Activated CD8-positive, alpha-beta T cell treated with anti-CD3 and anti-CD28 coated beads for 36 hours (primary cell): ENCODE measurements around the gene PORCN. TPM values are rescaled to one million over a fixed set of nuclear protein-coding genes. Genes with fewer than 3 reads are reported as not detected.
"Not testable (repeated sequence)": the region's sequence is repeated elsewhere in the genome, so short reads cannot be mapped to it uniquely, and the experiment has no call there.

ENCODE experiments used
- ATAC-seq: fragments of 200-7000 bp; cut with Tn5 transposase; one replicate; pipeline ENCODE4 v1.10.0; 2021; ENCODE audit warnings: mild to moderate bottlenecking, moderate library complexity
- CTCF ChIA-PET: fragments of 350-600 bp; sonication (Branson Sonifier 250); formaldehyde crosslinking; loops from one replicate; lab custom pipeline; 2021; ENCODE audit warnings: antibody characterized with exemption; lab: Charles Lee
- POLR2A ChIA-PET: fragments of 350-600 bp; sonication (Branson Sonifier 250); formaldehyde crosslinking; loops from one replicate; lab custom pipeline; 2021; ENCODE audit warnings: antibody characterized with exemption; lab: Charles Lee
- DNase-seq: peaks from one replicate; pipeline ENCODE4 v3.0.0-alpha.2; 2020
- H3K27ac Mint-ChIP-seq: one replicate; pipeline ENCODE4 v1.8.0; 2021; ENCODE audit warnings: mild to moderate bottlenecking, mixed read lengths
- H3K27me3 Mint-ChIP-seq: one replicate; pipeline ENCODE4 v1.8.0; 2021; ENCODE audit warnings: mixed read lengths
- H3K36me3 Mint-ChIP-seq: one replicate; pipeline ENCODE4 v1.8.0; 2021; ENCODE audit warnings: low read depth, mixed read lengths
- H3K4me1 Mint-ChIP-seq: one replicate; pipeline ENCODE4 v1.8.0; 2021; ENCODE audit warnings: low read depth, mixed read lengths
- H3K4me3 Mint-ChIP-seq: one replicate; pipeline ENCODE4 v1.8.0; 2021; ENCODE audit warnings: mild to moderate bottlenecking, moderate library complexity, mixed read lengths
- H3K9me3 Mint-ChIP-seq: one replicate; pipeline ENCODE4 v1.8.0; 2021; ENCODE audit warnings: mixed read lengths
- intact Hi-C: fragments of 100-400 bp; cut with micrococcal nuclease; formaldehyde crosslinking; loops from one replicate; pipeline ENCODE4 v1.10.0; 2022
- total RNA-seq, 2 experiments: library from RNA; stranded (reverse); gene quantifications; one replicate each; pipeline ENCODE4 v1.2.3, GENCODE V29; 2021
- TF ChIP-seq, protein P1 (sequence below): fragments of 200-600 bp; IDR thresholded peaks from one replicate; pipeline ENCODE4 v1.8.0; 2022; ENCODE audit warnings: antibody characterized with exemption, mild to moderate bottlenecking

Gene PORCN
- total RNA-seq, 2 experiments from 2014 or later, result 13.9 to 16.9 TPM

DNA sequence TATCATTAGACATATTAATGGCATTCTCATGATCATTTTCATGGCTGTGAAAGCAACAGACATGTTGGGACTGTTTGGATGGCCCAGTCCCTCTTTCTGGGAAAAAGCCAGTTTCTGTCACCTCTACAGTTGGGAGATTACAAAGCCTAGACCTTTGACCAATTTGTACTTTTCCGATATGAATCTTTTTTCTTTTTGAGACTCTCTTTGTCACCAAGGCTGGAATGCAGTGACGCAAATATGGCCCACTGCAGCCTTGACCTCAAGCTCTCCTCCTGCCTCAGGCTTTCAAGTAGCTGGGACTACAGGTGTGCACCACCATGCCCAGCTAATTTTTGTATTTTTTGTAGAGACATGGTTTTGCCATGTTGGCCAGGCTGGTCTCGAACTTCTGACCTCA lies 40.1 kb downstream of the PORCN start:
- peaks cover 11% of the 10 kb centered on the region for H3K36me3 Mint-ChIP-seq
- H3K9me3 Mint-ChIP-seq, result no peaks in the 10 kb centered on the region
- POLR2A ChIA-PET, result interaction anchor here (1.5 kb wide), 1 partner anchor 9 kb away, joined by 7 read pairs; the partner anchor contains the start of gene TBC1D25
- CTCF ChIA-PET, result no interaction called here
- H3K27me3 Mint-ChIP-seq, result no peaks in the 10 kb centered on the region
- TF ChIP-seq, protein P1, sequence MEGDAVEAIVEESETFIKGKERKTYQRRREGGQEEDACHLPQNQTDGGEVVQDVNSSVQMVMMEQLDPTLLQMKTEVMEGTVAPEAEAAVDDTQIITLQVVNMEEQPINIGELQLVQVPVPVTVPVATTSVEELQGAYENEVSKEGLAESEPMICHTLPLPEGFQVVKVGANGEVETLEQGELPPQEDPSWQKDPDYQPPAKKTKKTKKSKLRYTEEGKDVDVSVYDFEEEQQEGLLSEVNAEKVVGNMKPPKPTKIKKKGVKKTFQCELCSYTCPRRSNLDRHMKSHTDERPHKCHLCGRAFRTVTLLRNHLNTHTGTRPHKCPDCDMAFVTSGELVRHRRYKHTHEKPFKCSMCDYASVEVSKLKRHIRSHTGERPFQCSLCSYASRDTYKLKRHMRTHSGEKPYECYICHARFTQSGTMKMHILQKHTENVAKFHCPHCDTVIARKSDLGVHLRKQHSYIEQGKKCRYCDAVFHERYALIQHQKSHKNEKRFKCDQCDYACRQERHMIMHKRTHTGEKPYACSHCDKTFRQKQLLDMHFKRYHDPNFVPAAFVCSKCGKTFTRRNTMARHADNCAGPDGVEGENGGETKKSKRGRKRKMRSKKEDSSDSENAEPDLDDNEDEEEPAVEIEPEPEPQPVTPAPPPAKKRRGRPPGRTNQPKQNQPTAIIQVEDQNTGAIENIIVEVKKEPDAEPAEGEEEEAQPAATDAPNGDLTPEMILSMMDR, result no peak
- H3K4me3 Mint-ChIP-seq, result no peak overlapping the region
- intact Hi-C loops, result no loop called here
- no peak overlapping the region for H3K27ac Mint-ChIP-seq
- ATAC-seq, result no peak
- DNase-seq, result no peak
- H3K4me1 Mint-ChIP-seq, result peaks cover 1% of the 10 kb centered on the region

DNA sequence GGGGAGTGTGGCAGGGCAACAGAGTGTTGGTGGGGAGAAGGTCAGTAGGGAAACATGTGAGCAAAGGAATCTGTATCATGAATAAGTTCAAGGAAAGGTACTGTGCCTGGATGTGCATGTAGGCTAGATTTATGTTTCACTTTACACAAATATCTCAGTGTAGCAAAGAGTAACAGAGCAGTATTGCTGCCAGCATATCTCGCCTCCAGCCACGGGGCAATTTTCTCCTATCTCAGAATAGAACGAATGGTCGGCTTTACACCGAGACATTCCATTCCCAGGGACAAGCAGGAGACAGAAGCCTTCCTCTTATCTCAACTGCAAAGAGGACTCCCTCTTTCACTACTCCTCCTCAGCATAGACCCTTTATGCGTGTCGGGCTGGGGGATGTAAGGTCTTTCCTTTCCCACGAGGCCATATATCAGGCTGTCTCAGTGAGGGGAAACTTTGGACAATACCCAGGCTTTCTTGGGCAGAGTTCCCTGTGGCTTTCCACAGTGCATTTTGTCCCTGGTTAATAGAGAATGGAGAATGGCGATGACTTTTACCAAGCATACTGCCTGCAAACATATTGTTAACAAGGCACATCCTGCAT lies 47.0 kb downstream of the PORCN start:
- H3K27ac Mint-ChIP-seq, H3K4me1 Mint-ChIP-seq, CTCF ChIA-PET, POLR2A ChIA-PET, intact Hi-C loops, ATAC-seq, H3K27me3 Mint-ChIP-seq, H3K9me3 Mint-ChIP-seq, H3K4me3 Mint-ChIP-seq, DNase-seq: not testable (repeated sequence)
- peaks cover 15% of the 10 kb centered on the region for H3K36me3 Mint-ChIP-seq

DNA sequence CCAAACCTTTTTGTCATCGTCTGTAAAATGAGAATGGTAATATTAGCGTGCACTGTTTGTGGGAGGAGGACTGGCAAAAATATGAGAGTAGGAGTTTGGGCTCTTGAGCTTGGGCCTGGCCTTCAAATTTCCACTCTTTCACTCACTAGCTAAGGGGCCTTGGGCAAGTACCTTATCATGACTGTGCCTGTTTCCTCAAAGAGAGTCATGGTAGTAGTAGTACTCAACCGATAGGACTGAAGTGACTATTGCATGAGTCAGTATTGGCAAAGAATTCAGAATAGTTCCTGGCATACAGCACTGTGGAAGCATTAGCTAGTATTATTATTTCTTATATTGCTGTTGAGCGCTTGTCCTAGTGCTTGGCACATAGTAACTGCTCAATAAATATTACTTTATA lies 49.5 kb downstream of the PORCN start:
- Mint-ChIP-seq H3K27ac (peak overlapping the region; percentile 67), H3K4me1 (peaks cover 3% of the 10 kb centered on the region), H3K9me3 (no peaks in the 10 kb centered on the region), H3K27me3 (no peaks in the 10 kb centered on the region), H3K36me3 (peaks cover 15% of the 10 kb centered on the region), H3K4me3 (no peak overlapping the region)
- POLR2A ChIA-PET, result interaction anchor here (1.3 kb wide), 1 partner anchor 16 kb away, joined by 6 read pairs; the partner anchor contains the start of gene RBM3
- TF ChIP-seq, protein P1, result no peak
- ATAC-seq (peak; percentile 61), DNase-seq (no peak)
- intact Hi-C loops, result no loop called here
- CTCF ChIA-PET, result no interaction called here

DNA sequence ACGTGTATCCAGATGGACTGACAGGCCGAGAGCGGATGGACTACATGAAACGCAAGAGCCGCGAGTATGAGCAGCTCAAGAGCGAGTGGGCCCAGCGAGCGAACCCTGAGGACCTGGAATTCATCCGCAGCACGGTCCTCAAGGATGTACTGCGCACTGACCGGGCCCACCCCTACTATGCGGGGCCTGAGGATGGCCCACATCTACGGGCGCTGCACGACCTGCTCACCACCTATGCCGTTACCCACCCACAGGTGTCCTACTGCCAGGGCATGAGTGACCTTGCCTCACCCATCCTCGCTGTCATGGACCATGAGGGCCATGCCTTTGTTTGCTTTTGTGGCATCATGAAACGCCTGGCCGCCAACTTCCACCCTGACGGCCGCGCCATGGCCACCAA lies 50.8 kb downstream of the PORCN start:
- Mint-ChIP-seq H3K4me3 (no peak overlapping the region), H3K36me3 (peaks cover 18% of the 10 kb centered on the region), H3K27me3 (no peaks in the 10 kb centered on the region), H3K27ac (no peak overlapping the region), H3K4me1 (peaks cover 3% of the 10 kb centered on the region), H3K9me3 (no peaks in the 10 kb centered on the region)
- TF ChIP-seq, protein P1, result no peak
- DNase-seq (no peak), ATAC-seq (no peak)
- POLR2A ChIA-PET, result interaction anchor here (1.3 kb wide), 1 partner anchor 15 kb away, joined by 6 read pairs; the partner anchor contains the start of gene RBM3
- intact Hi-C loops, result no loop called here
- CTCF ChIA-PET, result no interaction called here

DNA sequence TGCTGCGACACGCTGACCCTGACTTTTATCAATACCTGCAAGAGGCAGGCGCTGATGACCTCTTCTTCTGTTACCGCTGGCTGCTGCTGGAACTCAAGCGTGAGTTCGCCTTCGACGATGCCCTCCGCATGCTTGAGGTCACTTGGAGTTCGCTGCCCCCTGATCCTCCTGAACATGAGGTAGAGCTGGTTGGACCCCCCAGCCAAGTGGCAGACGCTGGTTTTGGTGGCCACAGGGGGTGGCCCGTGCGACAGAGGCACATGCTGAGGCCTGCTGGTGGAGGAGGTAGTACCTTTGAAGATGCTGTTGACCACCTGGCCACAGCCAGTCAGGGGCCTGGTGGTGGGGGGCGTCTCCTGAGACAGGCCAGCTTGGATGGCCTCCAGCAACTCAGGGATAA lies 51.3 kb downstream of the PORCN start:
- TF ChIP-seq, protein P1, result no peak
- ATAC-seq (no peak), DNase-seq (no peak)
- intact Hi-C loops, result no loop called here
- Mint-ChIP-seq H3K4me3 (no peak overlapping the region), H3K9me3 (no peaks in the 10 kb centered on the region), H3K36me3 (peaks cover 15% of the 10 kb centered on the region), H3K27me3 (no peaks in the 10 kb centered on the region), H3K27ac (no peak overlapping the region), H3K4me1 (peaks cover 3% of the 10 kb centered on the region)
- ChIA-PET POLR2A (interaction anchor here (0.6 kb wide), 1 partner anchor 16 kb away, joined by 4 read pairs; no protein-coding TSS in a partner anchor), CTCF (no interaction called here)
